Stomach (tissue), 9 donors: Measurements from ENCODE around the gene POMP. TPM values are rescaled to one million over a fixed set of nuclear protein-coding genes. Genes with fewer than 3 reads are reported as not detected.

ENCODE experiments used
- DNase-seq, 2 donors: peaks; one replicate each; pipeline versions ENCODE4 v3.0.0 to v3.0.0-alpha.2; 2013 to 2019
- H3K27ac ChIP-seq, 5 donors: fragments of 200-600 bp in 4 of 5; sonication (generic) in 4 of 5; one replicate each; pipeline ENCODE4 v1.5.1; 2013 to 2019; ENCODE audit warnings: mild to moderate bottlenecking in 1 of 5, moderate library complexity in 1 of 5
- H3K27me3 ChIP-seq, 3 donors: fragments of 200-600 bp; sonication (generic); one replicate each; pipeline ENCODE4 v1.5.1; 2017 to 2019; ENCODE audit warnings: mixed run types in 1 of 3
- H3K36me3 ChIP-seq, 4 donors: fragments of 200-600 bp; sonication (generic); 1 replicate in 3 of 4; 2 replicates in 1 of 4; pipeline ENCODE4 v1.5.1; 2016 to 2019
- H3K4me1 ChIP-seq, 4 donors: fragments of 200-600 bp; sonication (generic); one replicate each; pipeline ENCODE4 v1.5.1; 2016 to 2019
- H3K4me3 ChIP-seq, 4 donors: fragments of 200-600 bp; sonication (generic) in 3 of 4; one replicate each; pipeline ENCODE4 v1.5.1; 2016 to 2019; ENCODE audit warnings: mild to moderate bottlenecking in 1 of 4
- H3K9me3 ChIP-seq, 4 donors: fragments of 200-600 bp; sonication (generic); one replicate each; pipeline ENCODE4 v1.5.1; 2016 to 2019
- CTCF ChIP-seq, 7 experiments: fragments of 450-650 bp in 4 of 7; fragments of 200-600 bp in 3 of 7; sonication (generic) in 3 of 7; IDR thresholded peaks; one replicate each; pipeline ENCODE4 v1.5.1; 2016 to 2019; ENCODE audit warnings: antibody characterized with exemption in 7 of 7, control low read depth in 2 of 7, mild to moderate bottlenecking in 1 of 7
- EP300 ChIP-seq: sonication (generic); formaldehyde crosslinking; IDR thresholded peaks from one replicate; pipeline ENCODE4 v1.6.1; 2017; ENCODE audit warnings: antibody characterized with exemption
- POLR2A ChIP-seq, 4 donors: fragments of 450-650 bp; IDR thresholded peaks; one replicate each; pipeline ENCODE4 v1.6.1; 2016; ENCODE audit warnings: antibody characterized with exemption in 4 of 4, control low read depth in 2 of 4, mild to moderate bottlenecking in 1 of 4, moderate library complexity in 1 of 4
- POLR2AphosphoS5 ChIP-seq, 3 donors: sonication (generic); formaldehyde crosslinking; IDR thresholded peaks; one replicate each; pipeline ENCODE4 v1.6.1; 2016; ENCODE audit warnings: antibody characterized with exemption in 3 of 3
- WGBS, 5 donors: extraction: QIAGEN DNeasy Blood & Tissue Kit in 3 of 5; methylation state at CpG; one replicate each; pipeline versions ENCODE4 v1.1.5 to v1.1.7; 2013 to 2018; 5-methylcytosine and 5-hydroxymethylcytosine counted together
- intact Hi-C: fragments of 100-400 bp; cut with DNase I; formaldehyde crosslinking; loops from one replicate; pipeline ENCODE4 v1.15.1; 2023; ENCODE audit warnings: low total_unique reads
- polyA plus RNA-seq, 3 donors: library from polyadenylated mRNA; stranded (reverse); fragments of 200-250 nt; gene quantifications; one replicate each; pipeline ENCODE4 v1.2.3, GENCODE V29; 2013
- total RNA-seq, 5 donors: library from RNA; depleted of rRNA; stranded (reverse); fragments of >200 nt; gene quantifications; one replicate each; pipeline versions ENCODE4 v1.1.0 to v1.2.3, GENCODE V29; 2014 to 2016
- donor health status: healthy with polysubstance abuse.
- donor health status: Bipolar disorder and iron deficiency.
- donor health status: healthy.

POMP gene
- total and polyA plus RNA-seq, 8 donors, result 17.7 to 102 (median 59.4) TPM

- Histone ChIP-seq H3K4me3 (no peak overlapping the region), H3K27me3 (peaks cover 0 to 13% (median 0%) of the 10 kb centered on the region in 3 donors), H3K36me3 (no peaks in the 10 kb centered on the region), H3K27ac (no peak overlapping the region), H3K4me1 (no peaks in the 10 kb centered on the region), H3K9me3 (no peaks in the 10 kb centered on the region)
- TF ChIP-seq POLR2AphosphoS5 (IDR thresholded peaks at IDR 0.05) (no peak), CTCF (IDR thresholded peaks at IDR 0.05) (no peak), EP300 (no peak), POLR2A (IDR thresholded peaks at IDR 0.05) (no peak)
- no peak for DNase-seq
- intact Hi-C loops, result loop anchor here (10.0 kb wide), 1 partner anchor 290 kb away; no protein-coding TSS in a partner anchor
- 71 to 83% (median 77%) methylated on average over 7 to 11 of the region's 11 CpGs for WGBS, 5 donors
Observed at GRCh38 chr13:28624707-28625432, 34.1 kb upstream of the POMP start.

- WGBS, 5 donors, result 56 to 74% (median 64%) methylated on average over 5 of the region's 5 CpGs
Observed at GRCh38 chr13:28626266-28626665, 32.7 kb upstream of the POMP start.

GRCh38 chr13:28628241-28628640 is 30.7 kb upstream of the POMP start:
- Histone ChIP-seq H3K36me3 (no peaks in the 10 kb centered on the region), H3K4me1 (no peaks in the 10 kb centered on the region), H3K9me3 (no peaks in the 10 kb centered on the region), H3K27ac (no peak overlapping the region), H3K4me3 (no peak overlapping the region), H3K27me3 (peaks cover 0 to 21% (median 0%) of the 10 kb centered on the region in 3 donors)
- DNase-seq, result no peak
- TF ChIP-seq POLR2AphosphoS5 (IDR thresholded peaks at IDR 0.05) (no peak), CTCF (IDR thresholded peaks at IDR 0.05) (no peak), EP300 (no peak), POLR2A (IDR thresholded peaks at IDR 0.05) (no peak)
- WGBS, 5 donors, result 72 to 77% (median 77%) methylated on average over 4 of the region's 4 CpGs
- intact Hi-C loops, result loop anchor here (10.0 kb wide), 1 partner anchor 293 kb away; no protein-coding TSS in a partner anchor

More at GRCh38 chr13:28626266-28626665, 32.7 kb upstream of the POMP start:
- no peaks in the 10 kb centered on the region for H3K9me3 ChIP-seq
- peaks cover 0 to 22% (median 0%) of the 10 kb centered on the region in 3 donors for H3K27me3 ChIP-seq
- H3K36me3 ChIP-seq, result no peaks in the 10 kb centered on the region
- DNase-seq, result no peak
- H3K4me3 ChIP-seq, result no peak overlapping the region
- TF ChIP-seq POLR2AphosphoS5 (IDR thresholded peaks at IDR 0.05) (no peak), CTCF (IDR thresholded peaks at IDR 0.05) (no peak), POLR2A (IDR thresholded peaks at IDR 0.05) (no peak), EP300 (no peak)
- H3K27ac ChIP-seq, result no peak overlapping the region
- H3K4me1 ChIP-seq, result no peaks in the 10 kb centered on the region
- intact Hi-C loops, result loop anchor here (10.0 kb wide), 1 partner anchor 291 kb away; no protein-coding TSS in a partner anchor

GRCh38 chr13:28630869-28631268 is 28.1 kb upstream of the POMP start:
- Histone ChIP-seq H3K27ac (no peak overlapping the region), H3K36me3 (no peaks in the 10 kb centered on the region), H3K4me1 (no peaks in the 10 kb centered on the region), H3K9me3 (no peaks in the 10 kb centered on the region), H3K27me3 (peaks cover 0 to 9% (median 0%) of the 10 kb centered on the region in 3 donors), H3K4me3 (no peak overlapping the region)
- no peak for DNase-seq
- intact Hi-C loops, result no loop called here
- TF ChIP-seq POLR2AphosphoS5 (IDR thresholded peaks at IDR 0.05) (no peak), POLR2A (IDR thresholded peaks at IDR 0.05) (no peak)
- 82 to 96% (median 89%) methylated on average over 4 of the region's 4 CpGs for WGBS, 5 donors

- Histone ChIP-seq H3K4me1 (peaks cover 0 to 3% (median 0%) of the 10 kb centered on the region in 4 donors), H3K36me3 (no peaks in the 10 kb centered on the region), H3K27me3 (peaks cover 0 to 9% (median 0%) of the 10 kb centered on the region in 3 donors), H3K4me3 (no peak overlapping the region), H3K9me3 (no peaks in the 10 kb centered on the region), H3K27ac (no peak overlapping the region)
- intact Hi-C loops, result no loop called here
- 72 to 97% (median 81%) methylated on average over 1 of the region's 1 CpG for WGBS, 5 donors
- TF ChIP-seq POLR2AphosphoS5 (IDR thresholded peaks at IDR 0.05) (no peak), POLR2A (IDR thresholded peaks at IDR 0.05) (no peak), CTCF (IDR thresholded peaks at IDR 0.05) (no peak), EP300 (no peak)
- no peak for DNase-seq
Observed at GRCh38 chr13:28631801-28632200, 27.1 kb upstream of the POMP start.
